Neural cell (in vitro differentiated cells): Measurements from ENCODE around the gene CPM. TPM values are rescaled to one million over a fixed set of nuclear protein-coding genes. Genes with fewer than 3 reads are reported as not detected.

ENCODE experiments used
- H2AFZ ChIP-seq: fragments of 200-600, 300-800 bp; sonication (generic), shearing (Covaris generic); 2 replicates; pipeline ENCODE4 v1.6.0; 2014; ENCODE audit warnings: low read depth, mild to moderate bottlenecking, antibody characterized with exemption, low read length, moderate library complexity
- H3F3A ChIP-seq: fragments of 200-600 bp; shearing (Covaris generic); 2 replicates; pipeline ENCODE4 v1.6.1; 2016; ENCODE audit warnings: mild to moderate bottlenecking, moderate library complexity, mixed read lengths, antibody characterized with exemption, low read length; ENCODE audit not compliant: insufficient read depth, poor library complexity, severe bottlenecking
- H3K27ac ChIP-seq: fragments of 200-600, 300-800 bp; sonication (generic), shearing (Covaris generic); 2 replicates; pipeline ENCODE4 v1.5.1; 2014; ENCODE audit warnings: mild to moderate bottlenecking, low read length, moderate library complexity
- H3K27me3 ChIP-seq: fragments of 300-800, 200-600 bp; sonication (generic), shearing (Covaris generic); 2 replicates; pipeline ENCODE4 v1.6.0; 2014; ENCODE audit warnings: mild to moderate bottlenecking, low read depth, low read length, moderate library complexity; ENCODE audit not compliant: insufficient read depth
- H3K36me3 ChIP-seq: fragments of 300-800, 200-600 bp; sonication (generic), shearing (Covaris generic); 2 replicates; pipeline ENCODE4 v1.5.1; 2014; ENCODE audit warnings: mild to moderate bottlenecking, antibody characterized with exemption, low read length, moderate library complexity; ENCODE audit not compliant: insufficient read depth
- H3K4me2 ChIP-seq: fragments of 300-800, 200-600 bp; sonication (generic), shearing (Covaris generic); 2 replicates; pipeline ENCODE4 v1.6.0; 2014; ENCODE audit warnings: mild to moderate bottlenecking, low read length
- H3K4me3 ChIP-seq: fragments of 300-800, 200-600 bp; sonication (generic), shearing (Covaris generic); 2 replicates; pipeline ENCODE4 v1.5.1; 2014; ENCODE audit warnings: mild to moderate bottlenecking, low read length, moderate library complexity
- H3K79me2 ChIP-seq: fragments of 200-600 bp; shearing (Covaris generic); replicated peaks from 2 replicates; pipeline ENCODE4 v1.6.0; 2014; ENCODE audit warnings: mild to moderate bottlenecking, low read length, moderate library complexity; ENCODE audit not compliant: insufficient read depth
- H3K9ac ChIP-seq: fragments of 300-800, 200-600 bp; sonication (generic), shearing (Covaris generic); 2 replicates; pipeline ENCODE4 v1.6.1; 2016; ENCODE audit warnings: mild to moderate bottlenecking, low read length, mixed read lengths
- H3K9me2 ChIP-seq: fragments of 200-600 bp; shearing (Covaris generic); 2 replicates; pipeline ENCODE4 v1.6.1; 2016; ENCODE audit warnings: mild to moderate bottlenecking, low read length, mixed read lengths; ENCODE audit not compliant: insufficient read depth
- H3K9me3 ChIP-seq: fragments of 200-600, 300-800 bp; sonication (generic), shearing (Covaris generic); 2 replicates; pipeline ENCODE4 v1.6.1; 2016; ENCODE audit warnings: mild to moderate bottlenecking, mixed run types, low read length, moderate library complexity, mixed read lengths
- H4K20me1 ChIP-seq: fragments of 200-600 bp; shearing (Covaris generic); 2 replicates; pipeline ENCODE4 v1.6.1; 2016; ENCODE audit warnings: mild to moderate bottlenecking, mixed run types; ENCODE audit not compliant: insufficient read depth
- CTCF ChIP-seq: fragments of 450-650 bp; IDR thresholded peaks from 2 replicates; pipeline ENCODE4 v1.5.1; 2014; ENCODE audit warnings: antibody characterized with exemption, mild to moderate bottlenecking, moderate library complexity; ENCODE audit not compliant: poor library complexity, severe bottlenecking
- EP300 ChIP-seq: fragments of 450-650 bp; conservative IDR thresholded peaks from 2 replicates; pipeline ENCODE4 v1.6.1; 2014; ENCODE audit warnings: antibody characterized with exemption, mild to moderate bottlenecking, moderate library complexity; ENCODE audit not compliant: poor library complexity, severe bottlenecking
- EZH2 ChIP-seq: fragments of 200-600, 300-800 bp; shearing (Covaris generic), sonication (generic); IDR thresholded peaks from 2 replicates; pipeline ENCODE4 v1.6.1; 2014; ENCODE audit warnings: antibody characterized with exemption, low read length, borderline replicate concordance, mild to moderate bottlenecking; ENCODE audit not compliant: insufficient read depth, poor library complexity, severe bottlenecking
- MXI1 ChIP-seq: fragments of 450-650 bp; conservative IDR thresholded peaks from 2 replicates; pipeline ENCODE4 v1.6.1; 2014; ENCODE audit warnings: antibody characterized with exemption, mild to moderate bottlenecking; ENCODE audit not compliant: poor library complexity, severe bottlenecking
- POLR2AphosphoS5 ChIP-seq: IDR thresholded peaks from 2 replicates; pipeline ENCODE4 v1.6.1; 2012
- RAD21 ChIP-seq: fragments of 450-650 bp; conservative IDR thresholded peaks from 2 replicates; pipeline ENCODE4 v1.6.1; 2014; ENCODE audit warnings: antibody characterized with exemption, mild to moderate bottlenecking, moderate library complexity
- REST ChIP-seq: IDR thresholded peaks from 2 replicates; pipeline ENCODE4 v1.6.1; 2012; ENCODE audit warnings: borderline replicate concordance
- SMC3 ChIP-seq: fragments of 450-650 bp; conservative IDR thresholded peaks from 2 replicates; pipeline ENCODE4 v1.6.1; 2014; ENCODE audit warnings: antibody characterized with exemption, mild to moderate bottlenecking, moderate library complexity; ENCODE audit not compliant: poor library complexity
- TAF1 ChIP-seq: IDR thresholded peaks from 2 replicates; pipeline ENCODE4 v1.6.1; 2012; ENCODE audit warnings: low read depth
- polyA plus RNA-seq: library from polyadenylated mRNA; depleted of rRNA; stranded (reverse); fragments of >200 nt; gene quantifications from 2 replicates; pipeline ENCODE4 v1.2.3, GENCODE V29; 2014

Gene CPM
- polyA plus RNA-seq, 1 donor from 2014 or later = not detected

- no peaks in the 10 kb centered on the region for H3K9me3 ChIP-seq
- H2AFZ ChIP-seq = no peak overlapping the region
- no peaks in the 10 kb centered on the region for H3K9me2 ChIP-seq
- no peak overlapping the region for H3K4me2 ChIP-seq
- H3K4me3 ChIP-seq = no peak overlapping the region
- no peak overlapping the region for H3K27ac ChIP-seq
- no peaks in the 10 kb centered on the region for H3K27me3 ChIP-seq
- no peak for TF ChIP-seq CTCF
- no peak for TF ChIP-seq TAF1
- TF ChIP-seq REST = no peak
- no peak for TF ChIP-seq SMC3
- no peak for TF ChIP-seq POLR2AphosphoS5
- TF ChIP-seq RAD21 = no peak
- no peak for TF ChIP-seq MXI1
- no peak for TF ChIP-seq EZH2
- TF ChIP-seq EP300 = no peak
- H3K79me2 ChIP-seq = no peaks in the 10 kb centered on the region
- no peak overlapping the region for H3K9ac ChIP-seq
- no peaks in the 10 kb centered on the region for H4K20me1 ChIP-seq
- H3F3A ChIP-seq = no peaks in the 10 kb centered on the region
- no peaks in the 10 kb centered on the region for H3K36me3 ChIP-seq
Observed at GRCh38 chr12:68851592-68852306, 81.2 kb downstream of the CPM start.

- H3F3A ChIP-seq = no peaks in the 10 kb centered on the region
Observed at GRCh38 chr12:68850390-68850789, 82.6 kb downstream of the CPM start.

More at GRCh38 chr12:68850390-68850789, 82.6 kb downstream of the CPM start:
- no peaks in the 10 kb centered on the region for H3K79me2 ChIP-seq
- no peak overlapping the region for H3K9ac ChIP-seq
- H3K9me2 ChIP-seq = no peaks in the 10 kb centered on the region
- no peak overlapping the region for H3K4me2 ChIP-seq
- no peak overlapping the region for H3K27ac ChIP-seq
- no peaks in the 10 kb centered on the region for H3K27me3 ChIP-seq
- no peak overlapping the region for H3K4me3 ChIP-seq
- TF ChIP-seq EZH2 (no peak), EP300 (no peak), MXI1 (no peak), POLR2AphosphoS5 (no peak), RAD21 (no peak)
- no peaks in the 10 kb centered on the region for H3K36me3 ChIP-seq
- H3K9me3 ChIP-seq = no peaks in the 10 kb centered on the region
- H4K20me1 ChIP-seq = no peaks in the 10 kb centered on the region
- no peak overlapping the region for H2AFZ ChIP-seq
